HL-60/S4 treated with phorbol 12-myristate 13-acetate at 8.2 ng/mL for 4 days and 3 days (cell line): ENCODE measurements around the gene UGP2.
"Not testable (repeated sequence)": the region's sequence is repeated elsewhere in the genome, so short reads cannot be mapped to it uniquely, and the experiment has no call there.

Experiments used
- in situ Hi-C: fragments of 300-500 bp; cut with MboI; formaldehyde crosslinking; loops from 2 replicates; pipeline ENCODE4 v1.15.0; 2022; ENCODE audit warnings: low sequenced_read_pairs

Gene UGP2

GRCh38 chr2:63840081-63840784 is 1.5 kb upstream of the UGP2 start:
- in situ Hi-C loops = no loop called here

GRCh38 chr2:63840785-63841253 is 877 bp upstream of the UGP2 start:
- in situ Hi-C loops = no loop called here

GRCh38 chr2:63842149-63843061 is 709 bp downstream of the UGP2 start:
- in situ Hi-C loops = no loop called here

GRCh38 chr2:63843093-63843492 is 1.4 kb downstream of the UGP2 start:
- in situ Hi-C loops = no loop called here

GRCh38 chr2:63843791-63844190 is 2.1 kb downstream of the UGP2 start:
- in situ Hi-C loops = no loop called here

GRCh38 chr2:63844616-63845015 is 2.9 kb downstream of the UGP2 start:
- in situ Hi-C loops = no loop called here

GRCh38 chr2:63845866-63846265 is 4.2 kb downstream of the UGP2 start:
- in situ Hi-C loops = no loop called here

- in situ Hi-C loops = no loop called here
Measured at GRCh38 chr2:63846487-63846886, 4.8 kb downstream of the UGP2 start.

- in situ Hi-C loops = not testable (repeated sequence)
Measured at GRCh38 chr2:63847571-63847970, 5.9 kb downstream of the UGP2 start.

GRCh38 chr2:63849381-63850203 is 7.9 kb downstream of the UGP2 start:
- in situ Hi-C loops = loop anchor here (25.0 kb wide), 1 partner anchor 162 kb away; no protein-coding TSS in a partner anchor

GRCh38 chr2:63850204-63850571 is 8.5 kb downstream of the UGP2 start:
- in situ Hi-C loops = loop anchor here (25.0 kb wide), 1 partner anchor 163 kb away; no protein-coding TSS in a partner anchor

GRCh38 chr2:63850649-63851048 is 9.0 kb downstream of the UGP2 start:
- in situ Hi-C loops = loop anchor here (25.0 kb wide), 1 partner anchor 163 kb away; no protein-coding TSS in a partner anchor

- in situ Hi-C loops = loop anchor here (25.0 kb wide), 1 partner anchor 164 kb away; no protein-coding TSS in a partner anchor
Measured at GRCh38 chr2:63851691-63852311, 10.1 kb downstream of the UGP2 start.

GRCh38 chr2:63853527-63854310 is 12.0 kb downstream of the UGP2 start:
- in situ Hi-C loops = loop anchor here (25.0 kb wide), 1 partner anchor 166 kb away; no protein-coding TSS in a partner anchor

- in situ Hi-C loops = loop anchor here (25.0 kb wide), 1 partner anchor 168 kb away; no protein-coding TSS in a partner anchor
Measured at GRCh38 chr2:63855418-63856302, 14.0 kb downstream of the UGP2 start.

GRCh38 chr2:63856303-63856603 is 14.6 kb downstream of the UGP2 start:
- in situ Hi-C loops = loop anchor here (25.0 kb wide), 1 partner anchor 169 kb away; no protein-coding TSS in a partner anchor

GRCh38 chr2:63858291-63858690 is 16.6 kb downstream of the UGP2 start:
- in situ Hi-C loops = loop anchor here (25.0 kb wide), 1 partner anchor 171 kb away; no protein-coding TSS in a partner anchor

GRCh38 chr2:63861220-63861822 is 19.6 kb downstream of the UGP2 start:
- in situ Hi-C loops = loop anchor here (25.0 kb wide), 1 partner anchor 174 kb away; no protein-coding TSS in a partner anchor
